ENCODE measurements around the gene PIK3CD. TPM values are rescaled to one million over a fixed set of nuclear protein-coding genes. Genes with fewer than 3 reads are reported as not detected.

The PIK3CD gene
- total and polyA plus RNA-seq, 10 of the 15 experiments (the other 5 are each of a cell fraction or from before 2014, with no cell fraction given): 7.0 to 101 (median 51.1) TPM

GRCh38 chr1:9621032-9621431 lies 30.5 kb upstream of the PIK3CD start:
- in situ Hi-C loops (cut with MboI): no loop called here
- no peak for ATAC-seq

More at GRCh38 chr1:9621032-9621431, 30.5 kb upstream of the PIK3CD start:
- DNase-seq (ENCODE audit: low read depth, low spot score): no peak
- H3K27me3 ChIP-seq (replicated peaks in 1 of 2; ENCODE audit: control insufficient read depth in 2 of 2, insufficient read depth in 2 of 2, low read length in 1 of 2): no peaks in the 10 kb centered on the region
- H3K4me3 ChIP-seq: no peak overlapping the region
- RAD21 ChIA-PET (ENCODE audit: unreplicated experiment): no interaction called here
- H3K9me3 ChIP-seq (replicated peaks; ENCODE audit: control insufficient read depth, insufficient read depth, low read length): no peaks in the 10 kb centered on the region
- no peak for FAIRE-seq
- H3K9ac ChIP-seq (ENCODE audit: control insufficient read depth, insufficient read depth, low read length): no peak overlapping the region
- SMC1A ChIA-PET (ENCODE audit: uncharacterized antibody, unreplicated experiment): interaction anchor here (0.9 kb wide), 1 partner anchor 31 kb away, joined by 3 read pairs; no protein-coding TSS in a partner anchor
- H3K4me1 ChIP-seq (ENCODE audit: control insufficient read depth, insufficient read depth, low read length): peaks cover 6% of the 10 kb centered on the region
- no peak for TF ChIP-seq SIN3A (IDR thresholded peaks at IDR 0.05; ENCODE audit: low read depth, low read length)
- TF ChIP-seq ATF2 (IDR thresholded peaks at IDR 0.05; ENCODE audit: low read length): no peak
- no peak for TF ChIP-seq ZBTB11 (CRISPR knock-in tag; IDR thresholded peaks at IDR 0.05)
- TF ChIP-seq NKRF (conservative IDR thresholded peaks at IDR 0.05): no peak
- TF ChIP-seq IRF5 (IDR thresholded peaks at IDR 0.05; ENCODE audit: borderline replicate concordance): no peak
- TF ChIP-seq CBFB (IDR thresholded peaks at IDR 0.05; ENCODE audit: low read depth): no peak
- TF ChIP-seq BRCA1 (IDR thresholded peaks at IDR 0.05; ENCODE audit: low read depth, low read length): no peak
- TF ChIP-seq E2F4 (IDR thresholded peaks at IDR 0.05; ENCODE audit: low read depth, low read length): no peak
- TF ChIP-seq HCFC1 (IDR thresholded peaks at IDR 0.05; ENCODE audit: low read length): no peak
- POLR2A ChIA-PET: no interaction called here
- CTCF ChIA-PET: interaction anchor here (0.6 to 1.2 kb wide), 4 partner anchors 28 to 247 kb away, joined by 3 to 4 read pairs (median 3); no protein-coding TSS in a partner anchor
- H3K4me2 ChIP-seq (ENCODE audit: control insufficient read depth, insufficient read depth): no peak overlapping the region
- no peaks in the 10 kb centered on the region for H3K36me3 ChIP-seq (ENCODE audit: control insufficient read depth in 2 of 2, insufficient read depth in 2 of 2, low read length in 1 of 2)
- BruUV-seq (replicated peaks): no TSS peak
- H2AFZ ChIP-seq (ENCODE audit: control insufficient read depth, low read depth, low read length): no peak overlapping the region
- no peak overlapping the region for H3K27ac ChIP-seq (ENCODE audit: control insufficient read depth, insufficient read depth)
- intact Hi-C loops (cut with micrococcal nuclease; ENCODE audit: unreplicated experiment): no loop called here
- no peaks in the 10 kb centered on the region for H3K79me2 ChIP-seq (ENCODE audit: control insufficient read depth, insufficient read depth, low read length)
- no peaks in the 10 kb centered on the region for H4K20me1 ChIP-seq (ENCODE audit: control insufficient read depth, insufficient read depth)
